Measurements from ENCODE around the gene C1orf52.

Gene C1orf52

GRCh38 chr1:85259118-85259911 lies at the start of gene C1orf52:
Gene C1orf52 (minus strand): TSS chr1:85259662. CDS start chr1:85259633, 29 bp downstream.
- peak; percentile 94 for DNase-seq

- DNase-seq: no peak
Measured at GRCh38 chr1:85308833-85309350, 49.4 kb upstream of the C1orf52 start.

GRCh38 chr1:85307987-85308832 lies 48.7 kb upstream of the C1orf52 start:
- DNase-seq: peak; percentile 52

GRCh38 chr1:85306236-85306635 lies 46.8 kb upstream of the C1orf52 start:
- no peak for DNase-seq

GRCh38 chr1:85303440-85304162 lies 44.1 kb upstream of the C1orf52 start:
- no peak for DNase-seq

- DNase-seq: no peak
Measured at GRCh38 chr1:85300140-85300539, 40.7 kb upstream of the C1orf52 start.

GRCh38 chr1:85297855-85298629 lies 38.6 kb upstream of the C1orf52 start:
- DNase-seq: peak; percentile 60

- no peak for DNase-seq
Measured at GRCh38 chr1:85297538-85297854, 38.0 kb upstream of the C1orf52 start.

GRCh38 chr1:85296980-85297379 lies 37.5 kb upstream of the C1orf52 start:
- no peak for DNase-seq

GRCh38 chr1:85295654-85296053 lies 36.2 kb upstream of the C1orf52 start:
- DNase-seq: no peak

GRCh38 chr1:85295006-85295431 lies 35.6 kb upstream of the C1orf52 start:
- DNase-seq: no peak

GRCh38 chr1:85290826-85291225 lies 31.4 kb upstream of the C1orf52 start:
- no peak for DNase-seq

GRCh38 chr1:85289848-85290335 lies 30.4 kb upstream of the C1orf52 start:
- no peak for DNase-seq

GRCh38 chr1:85289207-85289847 lies 29.9 kb upstream of the C1orf52 start:
- DNase-seq: no peak

GRCh38 chr1:85284202-85284601 lies 24.7 kb upstream of the C1orf52 start:
- no peak for DNase-seq

GRCh38 chr1:85283475-85284199 lies 24.2 kb upstream of the C1orf52 start:
- no peak for DNase-seq

GRCh38 chr1:85282424-85282823 lies 23.0 kb upstream of the C1orf52 start:
- DNase-seq: no peak

GRCh38 chr1:85280636-85281035 lies 21.2 kb upstream of the C1orf52 start:
- DNase-seq: no peak

GRCh38 chr1:85279458-85280080 lies 20.1 kb upstream of the C1orf52 start:
- DNase-seq: no peak

- peak; percentile 47 for DNase-seq
Measured at GRCh38 chr1:85278853-85279314, 19.4 kb upstream of the C1orf52 start.

Data from CD4-positive, alpha-beta T cell treated with Interleukin-12 subunit alpha and Interleukin-12 subunit beta, for 1 hour (primary cell).